OCI-LY7 (cell line): ENCODE data around the gene SNTB2. TPM values are rescaled to one million over a fixed set of nuclear protein-coding genes. Genes with fewer than 3 reads are reported as not detected.

Source experiments
- BruUV-seq: library from RNA; stranded (reverse); fragments of 400-500 nt; replicated peaks from 2 replicates; lab custom pipeline; 2021; lab: Mats Ljungman, UMichigan
- CTCF ChIA-PET: fragments of 300-600 bp; sonication (Branson Sonifier 250); formaldehyde crosslinking; loops from one replicate; lab custom pipeline; 2022; ENCODE audit warnings: antibody characterized with exemption; ENCODE audit not compliant: unreplicated experiment; lab: Charles Lee
- POLR2A ChIA-PET: fragments of 300-600 bp; sonication (Branson Sonifier 250); formaldehyde crosslinking; loops from one replicate; lab custom pipeline; 2022; ENCODE audit warnings: antibody characterized with exemption; lab: Charles Lee
- DNase-seq: peaks from one replicate; pipeline ENCODE4 v3.0.0-alpha.2; 2015; ENCODE audit warnings: low spot score
- H2AFZ ChIP-seq: fragments of 200-600 bp; sonication (generic), shearing (Covaris generic); 2 replicates; pipeline ENCODE4 v1.6.1; 2014; ENCODE audit warnings: mild to moderate bottlenecking, antibody characterized with exemption, low read length, moderate library complexity
- H3K27ac ChIP-seq: fragments of 200-600 bp; sonication (generic); 2 replicates; pipeline ENCODE4 v1.5.1; 2014; ENCODE audit warnings: mixed run types, low read depth, mild to moderate bottlenecking, moderate library complexity, low read length, inconsistent platforms; ENCODE audit not compliant: poor library complexity, severe bottlenecking
- H3K36me3 ChIP-seq: fragments of 200-600 bp; sonication (generic); 2 replicates; pipeline ENCODE4 v1.6.1; 2014; ENCODE audit warnings: mild to moderate bottlenecking, antibody characterized with exemption, low read length, moderate library complexity, mixed read lengths; ENCODE audit not compliant: insufficient read depth
- H3K4me1 ChIP-seq: fragments of 200-600 bp; sonication (generic); 2 replicates; pipeline ENCODE4 v1.5.1; 2014; ENCODE audit warnings: mild to moderate bottlenecking, low read length; ENCODE audit not compliant: insufficient read depth, poor library complexity, severe bottlenecking
- H3K4me2 ChIP-seq: fragments of 200-600 bp; sonication (generic); 2 replicates; pipeline ENCODE4 v1.6.1; 2014; ENCODE audit warnings: mild to moderate bottlenecking, low read length
- H3K4me3 ChIP-seq: fragments of 200-600 bp; sonication (generic); 2 replicates; pipeline ENCODE4 v1.5.1; 2014; ENCODE audit warnings: mild to moderate bottlenecking, low read depth, low read length; ENCODE audit not compliant: poor library complexity, severe bottlenecking
- H3K79me2 ChIP-seq: fragments of 200-600 bp; sonication (generic); 2 replicates; pipeline ENCODE4 v1.6.1; 2016; ENCODE audit warnings: low read depth, mild to moderate bottlenecking, low read length, moderate library complexity, mixed read lengths; ENCODE audit not compliant: insufficient read depth
- H3K9me2 ChIP-seq: fragments of 200-600 bp; sonication (generic); 2 replicates; pipeline ENCODE4 v1.6.1; 2016; ENCODE audit warnings: mild to moderate bottlenecking, low read length, mixed read lengths; ENCODE audit not compliant: insufficient read depth
- H3K9me3 ChIP-seq: fragments of 200-600 bp; sonication (generic); 2 replicates; pipeline ENCODE4 v1.6.1; 2014; ENCODE audit warnings: mild to moderate bottlenecking, mixed run types, low read length, mixed read lengths
- H4K20me1 ChIP-seq: fragments of 200-600 bp; sonication (generic); 2 replicates; pipeline ENCODE4 v1.6.1; 2014; ENCODE audit warnings: mild to moderate bottlenecking, antibody characterized with exemption, low read length, moderate library complexity, mixed read lengths; ENCODE audit not compliant: insufficient read depth
- CTCF ChIP-seq: fragments of 200-600 bp; sonication (generic); conservative IDR thresholded peaks from 2 replicates; pipeline ENCODE4 v1.5.1; 2014; ENCODE audit warnings: mild to moderate bottlenecking, antibody characterized with exemption, low read length, moderate library complexity, mixed read lengths
- EZH2phosphoT487 ChIP-seq: fragments of 200-600 bp; sonication (generic); IDR thresholded peaks from 2 replicates; pipeline ENCODE4 v1.6.1; 2018; ENCODE audit warnings: low read depth, borderline replicate concordance, mild to moderate bottlenecking, mixed run types, antibody characterized with exemption, low read length, moderate library complexity, mixed read lengths
- intact Hi-C: fragments of 100-400 bp; cut with micrococcal nuclease; formaldehyde crosslinking; loops from one replicate; pipeline ENCODE4 v1.10.0; 2022; ENCODE audit not compliant: unreplicated experiment
- total RNA-seq, 2 experiments: library from RNA; depleted of rRNA in 1 of 2; stranded (reverse); fragments of >200 nt in 1 of 2; shearing (Covaris generic) in 1 of 2; gene quantifications; 2 replicates each; pipeline ENCODE4 v1.2.3, GENCODE V29; 2014 to 2022

The SNTB2 gene
- total RNA-seq, 2 experiments from 2014 or later: 21.2 to 34.1 TPM

GRCh38 chr16:69328854-69329316 lies 141.9 kb downstream of the SNTB2 start:
- H3K79me2 ChIP-seq: peaks cover 72% of the 10 kb centered on the region
- H4K20me1 ChIP-seq: peaks cover 38% of the 10 kb centered on the region
- peaks cover 82% of the 10 kb centered on the region for H3K36me3 ChIP-seq
- intact Hi-C loops: no loop called here
- no peak overlapping the region for H2AFZ ChIP-seq
- H3K9me2 ChIP-seq: no peaks in the 10 kb centered on the region
- H3K27ac ChIP-seq: peak overlapping the region; percentile 70
- ChIA-PET CTCF (no interaction called here), POLR2A (interaction anchor here (0.6 to 2.8 kb wide), 6 partner anchors 9 to 795 kb away, joined by 3 to 11 read pairs (median 4); partner anchors contain the start of gene NIP7)
- no peaks in the 10 kb centered on the region for H3K9me3 ChIP-seq
- TF ChIP-seq CTCF (no peak), EZH2phosphoT487 (no peak)
- H3K4me2 ChIP-seq: peak overlapping the region; percentile 89
- H3K4me3 ChIP-seq: peak overlapping the region; percentile 75
- peak; percentile 27 for DNase-seq
- peaks cover 51% of the 10 kb centered on the region for H3K4me1 ChIP-seq
- no TSS peak for BruUV-seq

- Histone ChIP-seq H3K9me3 (no peaks in the 10 kb centered on the region), H3K79me2 (peaks cover 65% of the 10 kb centered on the region), H3K27ac (peak overlapping the region; percentile 70), H4K20me1 (peaks cover 38% of the 10 kb centered on the region), H3K4me2 (peak overlapping the region; percentile 89), H3K36me3 (peaks cover 82% of the 10 kb centered on the region), H3K4me3 (peak overlapping the region; percentile 75), H2AFZ (peak overlapping the region; percentile 54), H3K4me1 (peaks cover 51% of the 10 kb centered on the region), H3K9me2 (no peaks in the 10 kb centered on the region)
- no TSS peak for BruUV-seq
- intact Hi-C loops: loop anchor here (1.0 to 10.0 kb wide), 6 partner anchors 10 to 435 kb away; partner anchors contain the start of genes COG8, NIP7, VPS4A and WWP2
- POLR2A ChIA-PET: interaction anchor here (0.7 to 2.8 kb wide), 4 partner anchors 9 to 12 kb away, joined by 3 to 11 read pairs (median 6); partner anchors contain the start of gene NIP7
- TF ChIP-seq CTCF (no peak), EZH2phosphoT487 (no peak)
- CTCF ChIA-PET: no interaction called here
- peak; percentile 59 for DNase-seq
Measured at GRCh38 chr16:69329369-69330285, 142.7 kb downstream of the SNTB2 start.
